Mesenchymal stem cell (in vitro differentiated cells and primary cell): ENCODE measurements around the gene STXBP4.

ENCODE experiments used
- DNase-seq: peaks from one replicate; pipeline ENCODE4 v3.0.0-alpha.2; 2013
- H2AFZ ChIP-seq: one replicate; pipeline ENCODE4 v1.6.1; 2013; ENCODE audit warnings: low read depth, mild to moderate bottlenecking, control low read depth, inconsistent platforms, low read length, moderate library complexity
- H2AK5ac ChIP-seq: 2 replicates; pipeline ENCODE4 v1.6.1; 2013; ENCODE audit warnings: low read length, moderate library complexity, mild to moderate bottlenecking, inconsistent platforms; ENCODE audit not compliant: severe bottlenecking
- H2BK120ac ChIP-seq: one replicate; pipeline ENCODE4 v1.6.1; 2013; ENCODE audit warnings: low read depth, mild to moderate bottlenecking, inconsistent platforms, low read length, moderate library complexity
- H2BK12ac ChIP-seq, 2 experiments: one replicate each; pipeline ENCODE4 v1.6.1; 2013; ENCODE audit warnings: inconsistent platforms in 2 of 2, low read length in 2 of 2, mild to moderate bottlenecking in 2 of 2, moderate library complexity in 2 of 2, control low read depth in 1 of 2
- H2BK15ac ChIP-seq: one replicate; pipeline ENCODE4 v1.6.1; 2013; ENCODE audit warnings: mild to moderate bottlenecking, low read depth, inconsistent platforms; ENCODE audit not compliant: poor library complexity, severe bottlenecking
- H2BK5ac ChIP-seq: 2 replicates; pipeline ENCODE4 v1.6.1; 2013; ENCODE audit warnings: low read depth, mild to moderate bottlenecking, low read length, control low read depth, inconsistent platforms; ENCODE audit not compliant: poor library complexity, severe bottlenecking
- H3K14ac ChIP-seq, 2 experiments: one replicate each; pipeline ENCODE4 v1.6.1; 2013; ENCODE audit warnings: inconsistent platforms in 2 of 2, low read length in 2 of 2, control low read depth in 1 of 2, mild to moderate bottlenecking in 1 of 2, moderate library complexity in 1 of 2
- H3K18ac ChIP-seq, 2 experiments: one replicate each; pipeline ENCODE4 v1.6.1; 2013; ENCODE audit warnings: inconsistent platforms in 2 of 2, low read length in 2 of 2, control low read depth in 1 of 2, low read depth in 1 of 2, mild to moderate bottlenecking in 1 of 2
- H3K23ac ChIP-seq, 2 experiments: one replicate each; pipeline ENCODE4 v1.6.1; 2013; ENCODE audit warnings: inconsistent platforms in 2 of 2, low read length in 2 of 2, mild to moderate bottlenecking in 2 of 2, moderate library complexity in 2 of 2, control low read depth in 1 of 2
- H3K27ac ChIP-seq: 2 replicates; pipeline ENCODE4 v1.5.1; 2013; ENCODE audit warnings: mild to moderate bottlenecking, moderate library complexity, low read length, control low read depth, inconsistent platforms; ENCODE audit not compliant: poor library complexity, severe bottlenecking
- H3K27me3 ChIP-seq, 2 experiments: 2 replicates each; pipeline versions ENCODE4 v1.6.1 to v1.7.0; 2013; ENCODE audit warnings: low read length in 2 of 2, mild to moderate bottlenecking in 2 of 2, moderate library complexity in 2 of 2, control low read depth in 1 of 2, inconsistent platforms in 1 of 2; ENCODE audit not compliant: control insufficient read depth in 1 of 2, insufficient read depth in 1 of 2
- H3K36me3 ChIP-seq, 2 experiments: 2 replicates each; pipeline versions ENCODE4 v1.6.1 to v1.7.0; 2013; ENCODE audit warnings: low read length in 2 of 2, control low read depth in 1 of 2, inconsistent platforms in 1 of 2, low read depth in 1 of 2, mild to moderate bottlenecking in 1 of 2; ENCODE audit not compliant: insufficient read depth in 2 of 2, control insufficient read depth in 1 of 2
- H3K4ac ChIP-seq, 2 experiments: one replicate each; pipeline ENCODE4 v1.6.1; 2013; ENCODE audit warnings: inconsistent platforms in 2 of 2, low read length in 2 of 2, mild to moderate bottlenecking in 2 of 2, moderate library complexity in 2 of 2, control low read depth in 1 of 2, low read depth in 1 of 2
- H3K4me1 ChIP-seq: 2 replicates; pipeline ENCODE4 v1.6.1; 2013; ENCODE audit warnings: low read depth, low read length, control low read depth; ENCODE audit not compliant: control insufficient read depth, insufficient read depth
- H3K4me2 ChIP-seq: 2 replicates; pipeline ENCODE4 v1.6.1; 2013; ENCODE audit warnings: low read length, mild to moderate bottlenecking, inconsistent platforms; ENCODE audit not compliant: poor library complexity, severe bottlenecking
- H3K4me3 ChIP-seq, 2 experiments: 2 replicates each; pipeline versions ENCODE4 v1.5.1 to v1.7.0; 2013; ENCODE audit warnings: low read length in 2 of 2, mild to moderate bottlenecking in 2 of 2, control low read depth in 1 of 2, low read depth in 1 of 2; ENCODE audit not compliant: insufficient read depth in 1 of 2
- H3K79me1 ChIP-seq: replicated peaks from 2 replicates; pipeline ENCODE4 v1.6.1; 2013; ENCODE audit warnings: mild to moderate bottlenecking, control low read depth, low read length, inconsistent platforms; ENCODE audit not compliant: poor library complexity, severe bottlenecking
- H3K9ac ChIP-seq: 2 replicates; pipeline ENCODE4 v1.7.0; 2013; ENCODE audit warnings: mild to moderate bottlenecking, low read length, moderate library complexity
- H3K9me3 ChIP-seq: 2 replicates; pipeline ENCODE4 v1.7.0; 2013; ENCODE audit warnings: mild to moderate bottlenecking, low read length; ENCODE audit not compliant: control insufficient read depth
- H4K8ac ChIP-seq: one replicate; pipeline ENCODE4 v1.6.1; 2013; ENCODE audit warnings: inconsistent platforms, mild to moderate bottlenecking, low read length, moderate library complexity
- H4K91ac ChIP-seq: one replicate; pipeline ENCODE4 v1.6.1; 2013; ENCODE audit warnings: mild to moderate bottlenecking, low read length, inconsistent platforms
- WGBS: methylation state at CpG from one replicate; pipeline ENCODE4 v1.1.7; 2013; ENCODE audit warnings: mixed read lengths; 5-methylcytosine and 5-hydroxymethylcytosine counted together

Gene STXBP4

DNA sequence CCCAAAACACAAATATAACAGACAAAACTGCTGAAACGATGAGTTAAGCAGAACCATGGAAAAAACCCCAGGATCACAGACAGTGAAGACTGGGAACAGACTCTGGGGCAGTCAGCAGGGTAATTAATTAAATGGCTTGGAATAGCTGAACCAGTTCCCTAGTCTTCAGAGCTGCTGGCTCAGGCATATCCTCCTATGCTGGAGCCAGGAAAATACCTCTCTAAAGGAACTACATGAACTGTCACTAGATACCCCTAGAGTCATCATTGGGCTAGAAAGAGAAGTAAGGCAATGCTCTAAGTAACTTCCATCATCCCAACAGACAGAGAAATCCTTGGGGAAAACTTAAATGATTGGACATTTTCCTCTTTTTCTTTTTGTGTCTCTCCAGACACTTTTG lies 113.0 kb downstream of the STXBP4 start:
- H4K8ac ChIP-seq: no peak overlapping the region
- no peaks in the 10 kb centered on the region for H3K4me1 ChIP-seq
- H3K4ac ChIP-seq: no peak overlapping the region
- no peaks in the 10 kb centered on the region for H3K9me3 ChIP-seq
- no peak overlapping the region for H2AFZ ChIP-seq
- no peak overlapping the region for H2AK5ac ChIP-seq
- no peak overlapping the region for H2BK15ac ChIP-seq
- no peak overlapping the region for H2BK12ac ChIP-seq
- no peak overlapping the region for H3K27ac ChIP-seq
- 100% methylated on average over 1 of the region's 1 CpG for WGBS
- H3K14ac ChIP-seq: no peak overlapping the region
- no peak overlapping the region for H3K18ac ChIP-seq
- H3K36me3 ChIP-seq: peaks cover 7 to 21% of the 10 kb centered on the region in 2 experiments
- H3K4me2 ChIP-seq: no peak overlapping the region
- no peak overlapping the region for H3K9ac ChIP-seq
- no peak overlapping the region for H3K4me3 ChIP-seq
- H3K27me3 ChIP-seq: no peaks in the 10 kb centered on the region
- H4K91ac ChIP-seq: no peak overlapping the region
- no peaks in the 10 kb centered on the region for H3K79me1 ChIP-seq
- no peak overlapping the region for H2BK120ac ChIP-seq
- no peak for DNase-seq
- H2BK5ac ChIP-seq: no peak overlapping the region
- H3K23ac ChIP-seq: no peak overlapping the region

DNA sequence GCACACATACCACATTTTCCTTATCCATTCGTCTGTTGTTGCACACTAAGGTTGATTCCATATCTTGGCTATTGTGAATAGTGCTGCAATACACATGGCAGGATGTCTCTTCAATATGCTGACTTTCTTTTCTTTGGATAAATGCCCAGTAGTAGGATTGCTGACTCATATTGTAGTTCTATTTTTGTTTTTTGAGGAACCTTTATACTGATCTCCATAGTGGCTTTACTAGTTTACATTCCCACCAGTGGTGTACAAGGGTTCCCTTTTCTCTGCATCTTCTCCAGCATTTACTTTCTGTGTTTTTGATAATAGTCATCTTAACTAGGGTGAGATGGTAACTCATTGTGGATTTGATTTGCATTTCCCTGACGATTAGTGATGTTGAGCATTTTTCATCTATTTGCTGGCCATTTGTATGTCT lies 118.1 kb downstream of the STXBP4 start:
- Histone ChIP-seq H3K9me3 (no peaks in the 10 kb centered on the region), H2AFZ (no peak overlapping the region), H3K14ac (no peak overlapping the region), H2AK5ac (no peak overlapping the region), H2BK12ac (no peak overlapping the region), H3K27me3 (no peaks in the 10 kb centered on the region), H4K91ac (no peak overlapping the region), H3K23ac (no peak overlapping the region), H3K27ac (no peak overlapping the region), H2BK120ac (no peak overlapping the region), H3K4ac (no peak overlapping the region), H2BK5ac (no peak overlapping the region), H3K9ac (no peak overlapping the region), H2BK15ac (no peak overlapping the region), H3K4me3 (no peak overlapping the region), H3K4me1 (no peaks in the 10 kb centered on the region), H3K18ac (no peak overlapping the region), H3K79me1 (no peaks in the 10 kb centered on the region), H3K36me3 (peaks cover 7 to 8% of the 10 kb centered on the region in 2 experiments), H4K8ac (no peak overlapping the region), H3K4me2 (no peak overlapping the region)
- WGBS: 79% methylated on average over 2 of the region's 2 CpGs
- DNase-seq: peak; percentile 69

DNA sequence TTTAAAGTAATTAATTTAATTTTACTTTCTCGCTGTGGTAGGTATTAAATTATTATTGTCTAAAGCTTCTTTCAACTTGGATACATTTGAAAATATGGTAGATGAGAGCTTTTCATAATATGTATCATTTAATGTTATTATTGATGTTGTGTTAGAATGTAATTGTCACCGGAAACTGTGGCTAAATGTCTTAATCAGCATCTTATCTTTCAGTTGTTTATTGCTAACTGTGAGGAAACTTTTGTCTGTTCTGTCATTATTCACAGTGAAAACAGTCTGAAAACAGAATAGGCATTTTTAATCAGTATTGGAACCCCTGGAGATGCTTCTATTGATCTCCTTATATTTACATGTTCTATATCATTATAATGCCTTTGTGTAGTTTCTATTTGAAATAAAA lies 120.7 kb downstream of the STXBP4 start:
- no peaks in the 10 kb centered on the region for H3K36me3 ChIP-seq
- no peak overlapping the region for H4K91ac ChIP-seq
- 80% methylated on average over 1 of the region's 2 CpGs for WGBS
- H3K27me3 ChIP-seq: no peaks in the 10 kb centered on the region
- H2BK5ac ChIP-seq: no peak overlapping the region
- no peak overlapping the region for H2AFZ ChIP-seq
- H3K4me2 ChIP-seq: no peak overlapping the region
- no peaks in the 10 kb centered on the region for H3K4me1 ChIP-seq
- no peak overlapping the region for H2BK15ac ChIP-seq
- H3K79me1 ChIP-seq: no peaks in the 10 kb centered on the region
- no peak overlapping the region for H3K23ac ChIP-seq
- H2BK12ac ChIP-seq: no peak overlapping the region
- no peak overlapping the region for H3K4me3 ChIP-seq
- H2AK5ac ChIP-seq: no peak overlapping the region
- no peak overlapping the region for H3K4ac ChIP-seq
- no peak overlapping the region for H3K14ac ChIP-seq
- H3K18ac ChIP-seq: no peak overlapping the region
- no peaks in the 10 kb centered on the region for H3K9me3 ChIP-seq
- no peak for DNase-seq
- no peak overlapping the region for H2BK120ac ChIP-seq
- no peak overlapping the region for H3K9ac ChIP-seq
- no peak overlapping the region for H4K8ac ChIP-seq
- no peak overlapping the region for H3K27ac ChIP-seq

DNA sequence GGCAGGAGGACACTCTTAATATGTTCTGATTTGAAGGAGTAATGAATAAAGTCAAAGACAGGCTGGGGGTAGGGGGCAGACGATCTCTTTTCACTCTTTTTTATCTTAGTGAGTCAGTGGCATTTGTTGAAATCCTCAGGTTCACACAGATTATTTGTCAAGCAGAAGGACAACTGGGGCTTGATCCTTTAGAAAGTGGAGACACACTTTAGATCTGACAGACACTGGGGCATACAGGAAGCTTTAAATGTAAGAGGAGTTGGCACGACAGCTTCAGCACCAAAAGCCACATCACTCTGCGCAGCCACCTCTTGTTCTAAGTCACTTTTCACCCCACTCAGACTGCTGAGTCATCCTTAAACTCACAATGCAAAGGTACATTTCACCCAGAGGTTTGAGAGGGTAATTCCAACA lies 121.5 kb downstream of the STXBP4 start:
- Histone ChIP-seq H3K9ac (no peak overlapping the region), H3K4ac (no peak overlapping the region), H3K4me1 (no peaks in the 10 kb centered on the region), H3K4me2 (no peak overlapping the region), H3K9me3 (no peaks in the 10 kb centered on the region), H3K14ac (no peak overlapping the region), H4K8ac (no peak overlapping the region), H3K23ac (no peak overlapping the region), H2BK5ac (no peak overlapping the region), H3K27me3 (no peaks in the 10 kb centered on the region), H3K4me3 (no peak overlapping the region), H3K18ac (no peak overlapping the region), H3K36me3 (no peaks in the 10 kb centered on the region), H3K27ac (no peak overlapping the region), H2BK12ac (no peak overlapping the region), H3K79me1 (no peaks in the 10 kb centered on the region), H2BK120ac (no peak overlapping the region), H2BK15ac (no peak overlapping the region), H2AFZ (no peak overlapping the region), H2AK5ac (no peak overlapping the region), H4K91ac (no peak overlapping the region)
- DNase-seq: peak; percentile 7
- WGBS: 61% methylated on average over 2 of the region's 3 CpGs
